ENCODE data around the gene SYTL3. TPM values are rescaled to one million over a fixed set of nuclear protein-coding genes. Genes with fewer than 3 reads are reported as not detected.

The SYTL3 gene
- total RNA-seq, 1 experiment from 2014 or later = 1.8 TPM

DNA sequence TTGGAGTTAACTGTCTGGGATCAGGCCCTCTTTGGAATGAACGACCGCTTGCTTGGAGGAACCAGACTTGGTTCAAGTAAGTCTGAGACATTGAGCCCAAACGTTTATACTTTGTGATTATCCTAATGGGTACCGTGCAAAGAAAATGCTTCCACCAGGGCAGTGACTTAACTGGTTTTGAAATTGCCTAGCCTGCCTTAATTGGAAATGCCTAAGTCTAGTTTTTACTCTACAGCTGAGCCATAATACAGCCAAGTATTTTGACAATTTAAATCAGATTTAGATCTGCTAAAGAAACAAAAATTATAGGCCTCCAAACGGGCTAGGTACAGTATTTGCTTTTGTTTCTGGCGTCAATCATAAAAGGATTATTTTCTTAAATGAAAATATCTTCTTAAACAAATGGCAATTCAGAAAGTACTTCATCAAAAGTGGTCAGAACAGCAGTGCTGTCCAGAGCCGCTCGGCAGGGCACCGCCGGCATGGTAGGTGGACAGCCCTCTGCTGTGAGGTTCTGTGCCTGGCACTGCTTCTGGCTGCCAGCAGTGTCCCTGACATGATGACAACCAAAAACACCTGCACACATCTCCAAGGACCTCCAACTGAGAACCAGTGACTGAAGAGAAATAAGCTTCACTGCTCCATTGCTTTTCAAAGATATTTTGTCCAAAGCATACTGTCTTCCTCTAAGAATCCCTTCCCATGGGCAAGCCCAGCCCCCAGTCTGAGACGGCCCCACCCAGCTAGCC, 113.8 kb downstream of the SYTL3 start:
- TF ChIP-seq, protein P1, sequence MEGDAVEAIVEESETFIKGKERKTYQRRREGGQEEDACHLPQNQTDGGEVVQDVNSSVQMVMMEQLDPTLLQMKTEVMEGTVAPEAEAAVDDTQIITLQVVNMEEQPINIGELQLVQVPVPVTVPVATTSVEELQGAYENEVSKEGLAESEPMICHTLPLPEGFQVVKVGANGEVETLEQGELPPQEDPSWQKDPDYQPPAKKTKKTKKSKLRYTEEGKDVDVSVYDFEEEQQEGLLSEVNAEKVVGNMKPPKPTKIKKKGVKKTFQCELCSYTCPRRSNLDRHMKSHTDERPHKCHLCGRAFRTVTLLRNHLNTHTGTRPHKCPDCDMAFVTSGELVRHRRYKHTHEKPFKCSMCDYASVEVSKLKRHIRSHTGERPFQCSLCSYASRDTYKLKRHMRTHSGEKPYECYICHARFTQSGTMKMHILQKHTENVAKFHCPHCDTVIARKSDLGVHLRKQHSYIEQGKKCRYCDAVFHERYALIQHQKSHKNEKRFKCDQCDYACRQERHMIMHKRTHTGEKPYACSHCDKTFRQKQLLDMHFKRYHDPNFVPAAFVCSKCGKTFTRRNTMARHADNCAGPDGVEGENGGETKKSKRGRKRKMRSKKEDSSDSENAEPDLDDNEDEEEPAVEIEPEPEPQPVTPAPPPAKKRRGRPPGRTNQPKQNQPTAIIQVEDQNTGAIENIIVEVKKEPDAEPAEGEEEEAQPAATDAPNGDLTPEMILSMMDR (conservative IDR thresholded peaks at IDR 0.05; ENCODE audit: low read depth, low read length) = no peak
- no peak for TF ChIP-seq EZH2 (IDR thresholded peaks at IDR 0.05; ENCODE audit: low read length, unreplicated experiment)
- TF ChIP-seq EZH2phosphoT487 (IDR thresholded peaks at IDR 0.05; ENCODE audit: borderline replicate concordance, low read length) = no peak
- Histone ChIP-seq H2AFZ (ENCODE audit: low read length) (no peak overlapping the region), H3K36me3 (ENCODE audit: low read depth, low read length) (peaks cover 30% of the 10 kb centered on the region), H4K20me1 (ENCODE audit: low read length) (no peaks in the 10 kb centered on the region), H3K27me3 (ENCODE audit: low read length) (no peaks in the 10 kb centered on the region), H3K79me2 (ENCODE audit: low read length) (no peaks in the 10 kb centered on the region), H3K27ac (ENCODE audit: low read length) (no peak overlapping the region), H3K4me3 (ENCODE audit: low read length) (no peak overlapping the region), H3K9me2 (replicated peaks; ENCODE audit: low read length) (no peaks in the 10 kb centered on the region), H3K4me2 (ENCODE audit: low read length) (no peak overlapping the region), H3F3A (ENCODE audit: low read length, unreplicated experiment) (no peaks in the 10 kb centered on the region), H3K9ac (ENCODE audit: low read length) (no peak overlapping the region), H3K9me3 (ENCODE audit: low read length) (no peaks in the 10 kb centered on the region), H3K4me1 (ENCODE audit: insufficient read depth, low read length) (no peaks in the 10 kb centered on the region)
- no peak for DNase-seq
- BruUV-seq (replicated peaks) = no TSS peak
- ChIA-PET CTCF (no interaction called here), POLR2A (ENCODE audit: unreplicated experiment) (interaction anchor here (0.6 kb wide), 1 partner anchor 22 kb away, joined by 4 read pairs; no protein-coding TSS in a partner anchor)
- intact Hi-C loops (cut with micrococcal nuclease) = loop anchor here (5.0 kb wide), 1 partner anchor 61 kb away; no protein-coding TSS in a partner anchor
- ATAC-seq = peak; percentile 6; the same call in 1 of the 2 replicates

DNA sequence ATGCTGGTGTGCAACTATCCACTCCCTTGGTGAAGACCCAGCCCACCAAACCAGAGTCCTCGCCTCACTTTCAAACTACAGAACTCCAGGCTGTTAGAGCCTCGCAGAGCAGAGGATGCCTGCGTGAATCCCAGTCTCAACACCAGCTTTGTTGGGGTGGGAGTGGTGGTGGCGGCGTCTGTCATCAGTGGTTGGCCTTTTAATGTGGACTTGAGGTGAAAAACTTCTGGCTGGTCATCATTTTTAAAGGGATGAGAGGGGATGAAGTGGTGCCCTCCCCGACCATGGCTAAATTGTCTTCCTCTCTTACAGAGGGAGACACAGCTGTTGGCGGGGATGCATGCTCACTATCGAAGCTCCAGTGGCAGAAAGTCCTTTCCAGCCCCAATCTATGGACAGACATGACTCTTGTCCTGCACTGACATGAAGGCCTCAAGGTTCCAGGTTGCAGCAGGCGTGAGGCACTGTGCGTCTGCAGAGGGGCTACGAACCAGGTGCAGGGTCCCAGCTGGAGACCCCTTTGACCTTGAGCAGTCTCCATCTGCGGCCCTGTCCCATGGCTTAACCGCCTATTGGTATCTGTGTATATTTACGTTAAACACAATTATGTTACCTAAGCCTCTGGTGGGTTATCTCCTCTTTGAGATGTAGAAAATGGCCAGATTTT, 114.5 kb downstream of the SYTL3 start:
- intact Hi-C loops (cut with micrococcal nuclease) = loop anchor here (5.0 kb wide), 1 partner anchor 62 kb away; no protein-coding TSS in a partner anchor
- H3K4me1 ChIP-seq (ENCODE audit: insufficient read depth, low read length) = no peaks in the 10 kb centered on the region
- no TSS peak for BruUV-seq (replicated peaks)
- peaks cover 37% of the 10 kb centered on the region for H3K36me3 ChIP-seq (ENCODE audit: low read depth, low read length)
- peak; percentile 8; the same call in 1 of the 2 replicates for ATAC-seq
- TF ChIP-seq EZH2 (IDR thresholded peaks at IDR 0.05; ENCODE audit: low read length, unreplicated experiment) (no peak), EZH2phosphoT487 (IDR thresholded peaks at IDR 0.05; ENCODE audit: borderline replicate concordance, low read length) (no peak)
- TF ChIP-seq, protein P1 (conservative IDR thresholded peaks at IDR 0.05; ENCODE audit: low read depth, low read length) = no peak
- no peak overlapping the region for H3K9ac ChIP-seq (ENCODE audit: low read length)
- no peak overlapping the region for H3K4me2 ChIP-seq (ENCODE audit: low read length)
- H3K27me3 ChIP-seq (ENCODE audit: low read length) = no peaks in the 10 kb centered on the region
- POLR2A ChIA-PET (ENCODE audit: unreplicated experiment) = interaction anchor here (0.6 kb wide), 1 partner anchor 21 kb away, joined by 4 read pairs; no protein-coding TSS in a partner anchor
- no peak for DNase-seq
- no peak overlapping the region for H2AFZ ChIP-seq (ENCODE audit: low read length)
- H3K4me3 ChIP-seq (ENCODE audit: low read length) = no peak overlapping the region
- H3K9me3 ChIP-seq (ENCODE audit: low read length) = no peaks in the 10 kb centered on the region
- no peak overlapping the region for H3K27ac ChIP-seq (ENCODE audit: low read length)
- CTCF ChIA-PET = no interaction called here
- no peaks in the 10 kb centered on the region for H4K20me1 ChIP-seq (ENCODE audit: low read length)
- no peaks in the 10 kb centered on the region for H3K9me2 ChIP-seq (replicated peaks; ENCODE audit: low read length)
- H3F3A ChIP-seq (ENCODE audit: low read length, unreplicated experiment) = no peaks in the 10 kb centered on the region
- H3K79me2 ChIP-seq (ENCODE audit: low read length) = no peaks in the 10 kb centered on the region

Data from PC-3 (cell line).